ENCODE results near the gene PET117. TPM values are rescaled to one million over a fixed set of nuclear protein-coding genes. Genes with fewer than 3 reads are reported as not detected.
"Not testable (repeated sequence)": the region's sequence is repeated elsewhere in the genome, so short reads cannot be mapped to it uniquely, and the experiment has no call there.

Gene PET117
- total RNA-seq, 1 experiment from 2014 or later = 25.0 TPM

DNA sequence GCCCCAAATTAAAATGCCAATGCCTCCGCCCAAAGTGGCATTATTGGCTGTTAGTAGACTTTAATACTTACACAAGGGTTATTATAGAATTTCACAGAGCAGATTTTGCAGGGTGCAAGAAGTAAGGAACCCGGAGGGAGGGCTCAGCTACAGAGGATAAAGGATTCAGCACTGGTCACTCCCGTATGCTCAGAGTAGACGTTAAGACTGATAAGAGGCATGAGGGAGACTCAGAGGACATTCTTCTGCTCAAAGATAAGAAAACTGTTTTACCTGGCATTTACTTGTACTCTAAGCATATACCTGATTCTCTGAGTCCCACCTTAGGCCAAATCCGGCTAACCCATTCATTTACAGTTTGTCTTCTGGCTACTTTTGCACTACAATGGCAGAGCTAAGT lies 43.5 kb upstream of the PET117 start:
- TF ChIP-seq, protein P1, sequence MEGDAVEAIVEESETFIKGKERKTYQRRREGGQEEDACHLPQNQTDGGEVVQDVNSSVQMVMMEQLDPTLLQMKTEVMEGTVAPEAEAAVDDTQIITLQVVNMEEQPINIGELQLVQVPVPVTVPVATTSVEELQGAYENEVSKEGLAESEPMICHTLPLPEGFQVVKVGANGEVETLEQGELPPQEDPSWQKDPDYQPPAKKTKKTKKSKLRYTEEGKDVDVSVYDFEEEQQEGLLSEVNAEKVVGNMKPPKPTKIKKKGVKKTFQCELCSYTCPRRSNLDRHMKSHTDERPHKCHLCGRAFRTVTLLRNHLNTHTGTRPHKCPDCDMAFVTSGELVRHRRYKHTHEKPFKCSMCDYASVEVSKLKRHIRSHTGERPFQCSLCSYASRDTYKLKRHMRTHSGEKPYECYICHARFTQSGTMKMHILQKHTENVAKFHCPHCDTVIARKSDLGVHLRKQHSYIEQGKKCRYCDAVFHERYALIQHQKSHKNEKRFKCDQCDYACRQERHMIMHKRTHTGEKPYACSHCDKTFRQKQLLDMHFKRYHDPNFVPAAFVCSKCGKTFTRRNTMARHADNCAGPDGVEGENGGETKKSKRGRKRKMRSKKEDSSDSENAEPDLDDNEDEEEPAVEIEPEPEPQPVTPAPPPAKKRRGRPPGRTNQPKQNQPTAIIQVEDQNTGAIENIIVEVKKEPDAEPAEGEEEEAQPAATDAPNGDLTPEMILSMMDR (conservative IDR thresholded peaks at IDR 0.05) = no peak
- Histone ChIP-seq H2BK15ac (ENCODE audit: low read depth, low read length) (no peak overlapping the region), H2BK120ac (ENCODE audit: low read depth, low read length, poor library complexity, severe bottlenecking) (no peak overlapping the region), H3K56ac (ENCODE audit: insufficient read length, low read depth, low read length) (no peak overlapping the region), H4K91ac (ENCODE audit: insufficient read length, low read depth, low read length) (no peak overlapping the region), H3K79me1 (ENCODE audit: insufficient read depth, low read depth, low read length, poor library complexity, severe bottlenecking) (no peaks in the 10 kb centered on the region), H3K23me2 (ENCODE audit: insufficient read length, low read depth, low read length, poor library complexity, severe bottlenecking) (no peaks in the 10 kb centered on the region), H3K18ac (ENCODE audit: insufficient read length, low read depth, low read length) (no peak overlapping the region), H3T11ph (ENCODE audit: low read length) (no peak overlapping the region), H4K5ac (ENCODE audit: insufficient read length, low read depth, low read length) (no peak overlapping the region), H4K20me1 (ENCODE audit: control insufficient read depth, insufficient read depth, insufficient read length) (no peaks in the 10 kb centered on the region), H4K8ac (replicated peaks; ENCODE audit: insufficient read length, low read depth, low read length) (no peak overlapping the region), H2BK5ac (ENCODE audit: insufficient read length, low read length) (no peak overlapping the region), H2BK20ac (ENCODE audit: low read depth, low read length, poor library complexity, severe bottlenecking) (no peak overlapping the region), H2AK5ac (ENCODE audit: insufficient read length, low read length) (no peak overlapping the region), H3K9ac (ENCODE audit: extremely low read depth, insufficient read length, low read length) (no peak overlapping the region), H3K4me2 (ENCODE audit: insufficient read depth, insufficient read length, low read length) (no peak overlapping the region), H2AFZ (ENCODE audit: low read length) (no peak overlapping the region), H3K27me3 (ENCODE audit: insufficient read depth, low read length) (no peaks in the 10 kb centered on the region), H3K27ac (ENCODE audit: insufficient read length, low read depth, low read length) (no peak overlapping the region), H2BK12ac (ENCODE audit: insufficient read length, low read depth, low read length) (no peak overlapping the region), H3K9me3 (ENCODE audit: control insufficient read depth, low read depth, low read length) (no peaks in the 10 kb centered on the region), H3K4me1 (ENCODE audit: insufficient read depth, low read length) (no peaks in the 10 kb centered on the region), H3K14ac (ENCODE audit: insufficient read depth, low read length) (no peak overlapping the region), H3K23ac (ENCODE audit: insufficient read length, low read depth, low read length) (no peak overlapping the region), H3K79me2 (ENCODE audit: insufficient read depth, low read length) (no peaks in the 10 kb centered on the region), H3K4ac (ENCODE audit: low read depth, low read length) (no peak overlapping the region)
- peaks cover 3 to 5% of the 10 kb centered on the region in 2 experiments; a peak in 1 of 4 replicates for H3K4me1 Mint-ChIP-seq
- no peak for DNase-seq
- no CpG with 5 or more reads among the region's 5 CpGs for WGBS (ENCODE audit: extremely low coverage, insufficient read length, low lambda C conversion rate)
- H3K4me3 Mint-ChIP-seq = no peak overlapping the region
- no peak overlapping the region for H3K27ac Mint-ChIP-seq
- peaks cover 6% of the 10 kb centered on the region for H3K27me3 Mint-ChIP-seq (ENCODE audit: low read depth)
- H3K9me3 Mint-ChIP-seq = no peaks in the 10 kb centered on the region
- no peaks in the 10 kb centered on the region for H3K36me3 Mint-ChIP-seq (ENCODE audit: insufficient read depth in 1 of 3, low read depth in 3 of 3)

DNA sequence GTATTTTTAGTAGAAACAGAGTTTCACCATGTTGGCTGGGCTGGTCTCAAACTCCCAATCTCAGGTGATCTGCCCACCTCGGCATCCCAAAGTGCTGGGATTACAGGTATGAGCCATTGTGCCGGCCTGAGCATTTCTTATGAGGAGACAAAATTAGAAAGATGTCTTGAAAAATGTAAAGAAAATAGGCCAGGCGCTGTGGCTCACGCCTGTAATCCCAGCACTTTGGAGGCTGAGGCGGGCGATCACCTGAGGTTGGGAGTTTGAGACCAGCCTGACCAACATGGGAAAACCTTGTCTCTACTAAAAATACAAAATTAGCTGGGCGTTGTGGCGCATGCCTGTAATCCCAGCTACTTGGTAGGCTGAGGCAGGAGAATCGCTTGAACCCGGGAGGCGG lies 37.1 kb upstream of the PET117 start:
- H3K4me2 ChIP-seq (ENCODE audit: insufficient read depth, insufficient read length, low read length) = not testable (repeated sequence)

More for the DNA sequence above, 37.1 kb upstream of the PET117 start:
- not testable (repeated sequence) for H2AFZ ChIP-seq (ENCODE audit: low read length); H3K9ac ChIP-seq (ENCODE audit: extremely low read depth, insufficient read length, low read length); H3K27me3 ChIP-seq (ENCODE audit: insufficient read depth, low read length); H3K23me2 ChIP-seq (ENCODE audit: insufficient read length, low read depth, low read length, poor library complexity, severe bottlenecking); H3K18ac ChIP-seq (ENCODE audit: insufficient read length, low read depth, low read length); H3K79me1 ChIP-seq (ENCODE audit: insufficient read depth, low read depth, low read length, poor library complexity, severe bottlenecking); H3K9me3 ChIP-seq (ENCODE audit: control insufficient read depth, low read depth, low read length); H2BK12ac ChIP-seq (ENCODE audit: insufficient read length, low read depth, low read length); H3K79me2 ChIP-seq (ENCODE audit: insufficient read depth, low read length); H3K56ac ChIP-seq (ENCODE audit: insufficient read length, low read depth, low read length); H2BK5ac ChIP-seq (ENCODE audit: insufficient read length, low read length); H3K27ac Mint-ChIP-seq; H3T11ph ChIP-seq (ENCODE audit: low read length); H3K27me3 Mint-ChIP-seq (ENCODE audit: low read depth); H3K4me3 Mint-ChIP-seq; H4K5ac ChIP-seq (ENCODE audit: insufficient read length, low read depth, low read length); H3K4me1 ChIP-seq (ENCODE audit: insufficient read depth, low read length); H3K27ac ChIP-seq (ENCODE audit: insufficient read length, low read depth, low read length); H3K4ac ChIP-seq (ENCODE audit: low read depth, low read length); H2AK5ac ChIP-seq (ENCODE audit: insufficient read length, low read length); H3K23ac ChIP-seq (ENCODE audit: insufficient read length, low read depth, low read length); H3K14ac ChIP-seq (ENCODE audit: insufficient read depth, low read length); H2BK120ac ChIP-seq (ENCODE audit: low read depth, low read length, poor library complexity, severe bottlenecking); H2BK20ac ChIP-seq (ENCODE audit: low read depth, low read length, poor library complexity, severe bottlenecking); H3K9me3 Mint-ChIP-seq; H4K8ac ChIP-seq (replicated peaks; ENCODE audit: insufficient read length, low read depth, low read length); H3K36me3 Mint-ChIP-seq (ENCODE audit: insufficient read depth in 1 of 3, low read depth in 3 of 3); H4K91ac ChIP-seq (ENCODE audit: insufficient read length, low read depth, low read length); DNase-seq; H4K20me1 ChIP-seq (ENCODE audit: control insufficient read depth, insufficient read depth, insufficient read length); H2BK15ac ChIP-seq (ENCODE audit: low read depth, low read length)
- WGBS (ENCODE audit: extremely low coverage, insufficient read length, low lambda C conversion rate) = no CpG with 5 or more reads among the region's 11 CpGs
- H3K4me1 Mint-ChIP-seq = peaks cover 10% of the 10 kb centered on the region in 2 experiments
